Stimulated activated CD4-positive, alpha-beta T cell treated with anti-CD3 and anti-CD28 coated beads, TNF-alpha, amount 100 ng/mL, for 24 hours (primary cell): ENCODE measurements around the gene RNF115.
"Not testable (repeated sequence)": the region's sequence is repeated elsewhere in the genome, so short reads cannot be mapped to it uniquely, and the experiment has no call there.

Source experiments
- DNase-seq, 3 experiments: peaks; one replicate each; pipeline ENCODE4 v3.0.0-alpha.2; 2020; ENCODE audit warnings: low read depth in 3 of 3

The RNF115 gene

GRCh38 chr1:145777357-145778145 lies 46.3 kb downstream of the RNF115 start:
- no peak for DNase-seq

GRCh38 chr1:145773423-145773822 lies 50.5 kb downstream of the RNF115 start:
- DNase-seq = no peak

GRCh38 chr1:145771056-145771455 lies 52.8 kb downstream of the RNF115 start:
- DNase-seq = no peak

GRCh38 chr1:145768004-145768403 lies 55.9 kb downstream of the RNF115 start:
- not testable (repeated sequence) for DNase-seq

GRCh38 chr1:145766926-145767325 lies 57.0 kb downstream of the RNF115 start:
- DNase-seq = not testable (repeated sequence)

- not testable (repeated sequence) for DNase-seq
Measured at GRCh38 chr1:145765585-145766360, 58.1 kb downstream of the RNF115 start.

- DNase-seq = not testable (repeated sequence)
Measured at GRCh38 chr1:145765127-145765526, 58.8 kb downstream of the RNF115 start.

GRCh38 chr1:145764231-145764940 lies 59.5 kb downstream of the RNF115 start:
- DNase-seq = not testable (repeated sequence)

- not testable (repeated sequence) for DNase-seq
Measured at GRCh38 chr1:145762001-145762400, 61.9 kb downstream of the RNF115 start.

GRCh38 chr1:145761498-145761897 lies 62.4 kb downstream of the RNF115 start:
- DNase-seq = not testable (repeated sequence)

GRCh38 chr1:145760395-145760949 lies 63.4 kb downstream of the RNF115 start:
- not testable (repeated sequence) for DNase-seq

- no peak for DNase-seq
Measured at GRCh38 chr1:145759721-145760120, 64.2 kb downstream of the RNF115 start.

GRCh38 chr1:145758575-145758974 lies 65.3 kb downstream of the RNF115 start:
- no peak for DNase-seq

- DNase-seq = no peak
Measured at GRCh38 chr1:145758116-145758515, 65.8 kb downstream of the RNF115 start.

GRCh38 chr1:145757420-145757819 lies 66.5 kb downstream of the RNF115 start:
- DNase-seq = no peak

- no peak for DNase-seq
Measured at GRCh38 chr1:145751491-145752037, 72.3 kb downstream of the RNF115 start.

- DNase-seq = no peak
Measured at GRCh38 chr1:145750426-145750825, 73.5 kb downstream of the RNF115 start.

- DNase-seq = no peak
Measured at GRCh38 chr1:145747398-145748247, 76.3 kb downstream of the RNF115 start.

- no peak for DNase-seq
Measured at GRCh38 chr1:145740269-145740668, 83.6 kb downstream of the RNF115 start.

- no peak for DNase-seq
Measured at GRCh38 chr1:145736191-145736590, 87.7 kb downstream of the RNF115 start.

GRCh38 chr1:145730900-145731299 lies 93.0 kb downstream of the RNF115 start:
- DNase-seq = no peak
